Measurements from ENCODE around the gene SNAPC2. TPM values are rescaled to one million over a fixed set of nuclear protein-coding genes. Genes with fewer than 3 reads are reported as not detected.

Gene SNAPC2
- total RNA-seq: 30.5 TPM

GRCh38 chr19:7919610-7920518 lies at the start of gene SNAPC2:
SNAPC2 (plus strand) TSS chr19:7920338; CDS start chr19:7920367, 29 bp downstream.
- Histone ChIP-seq H3K27me3 (peaks cover 13% of the 10 kb centered on the region), H3K36me3 (peaks cover 6 to 13% of the 10 kb centered on the region in 2 donors), H3K4me3 (peak within 1 kb of the TSS; percentile 96 to 97), H3K9me3 (no peaks in the 10 kb centered on the region), H3K4me1 (peaks cover 37 to 39% of the 10 kb centered on the region in 2 donors), H3K27ac (peak within 1 kb of the TSS; percentile 90 to 93)
- peak; percentile 81 to 98 for DNase-seq (ENCODE audit: low spot score in 2 of 2)
- intact Hi-C loops (cut with DNase I): loop anchor here (1.0 to 10.0 kb wide), 9 partner anchors 17 to 1865 kb away; partner anchors contain the start of genes ELAVL1, MAP2K7, RAB11B and TIMM44
- peak in 1 of 3 experiments; percentile 5 for TF ChIP-seq CTCF (IDR thresholded peaks at IDR 0.05)

GRCh38 chr19:7870571-7871436 lies 49.3 kb upstream of the SNAPC2 start:
- no peak for TF ChIP-seq CTCF (IDR thresholded peaks at IDR 0.05)
- Histone ChIP-seq H3K4me1 (peaks cover 15 to 19% of the 10 kb centered on the region in 2 donors), H3K27me3 (peaks cover 20% of the 10 kb centered on the region), H3K4me3 (no peak overlapping the region), H3K9me3 (no peaks in the 10 kb centered on the region), H3K27ac (no peak overlapping the region), H3K36me3 (no peaks in the 10 kb centered on the region)
- no peak for DNase-seq (ENCODE audit: low spot score in 2 of 2)
- intact Hi-C loops (cut with DNase I): no loop called here

- Histone ChIP-seq H3K4me1 (peaks cover 15 to 19% of the 10 kb centered on the region in 2 donors), H3K9me3 (no peaks in the 10 kb centered on the region), H3K36me3 (no peaks in the 10 kb centered on the region), H3K27me3 (peaks cover 20% of the 10 kb centered on the region), H3K4me3 (peak overlapping the region in 1 of 2 donors; percentile 47), H3K27ac (no peak overlapping the region)
- no peak for TF ChIP-seq CTCF (IDR thresholded peaks at IDR 0.05)
- intact Hi-C loops (cut with DNase I): no loop called here
- DNase-seq (ENCODE audit: low spot score in 2 of 2): peak; percentile 36 to 80
These were observed 48.5 kb upstream of the SNAPC2 start for GRCh38 chr19:7871437-7872305.

GRCh38 chr19:7872306-7873204 lies 47.6 kb upstream of the SNAPC2 start:
- H3K4me1 ChIP-seq: peaks cover 15 to 19% of the 10 kb centered on the region in 2 donors
- intact Hi-C loops (cut with DNase I): no loop called here
- peak overlapping the region in 1 of 2 donors; percentile 47 for H3K4me3 ChIP-seq
- no peaks in the 10 kb centered on the region for H3K36me3 ChIP-seq
- H3K9me3 ChIP-seq: no peaks in the 10 kb centered on the region
- H3K27me3 ChIP-seq: peaks cover 20% of the 10 kb centered on the region
- DNase-seq (ENCODE audit: low spot score in 2 of 2): no peak
- no peak for TF ChIP-seq CTCF (IDR thresholded peaks at IDR 0.05)
- no peak overlapping the region for H3K27ac ChIP-seq
